Measurements from ENCODE around the gene TRIM9. TPM values are rescaled to one million over a fixed set of nuclear protein-coding genes. Genes with fewer than 3 reads are reported as not detected.

The TRIM9 gene
- 5.2 and 6.0 TPM in 2 replicates for total RNA-seq (2014; rRNA removed; shearing (Covaris generic))

GRCh38 chr14:51094901-51095853 is at the start of gene TRIM9:
TSS of gene TRIM9 (minus strand) at chr14:51095105. CDS start at chr14:51094939, 166 bp downstream.

GRCh38 chr14:50943943-50944646 is 150.8 kb downstream of the TRIM9 start, which contains the start of gene PYGL:
TSS of gene PYGL (minus strand) at chr14:50944483. CDS start at chr14:50944403, 80 bp downstream.

Other genes starting within 250 kb of the TRIM9 start
- not detected in 2 replicates for gene ABHD12B, start 223.1 kb downstream of the TRIM9 start, total RNA-seq (2014; rRNA removed; shearing (Covaris generic))
- gene PYGL, start 150.6 kb downstream of the TRIM9 start, total RNA-seq (2014; rRNA removed; shearing (Covaris generic)): 140 and 154 TPM in 2 replicates
- gene TMX1, start 145.1 kb upstream of the TRIM9 start, total RNA-seq (2014; rRNA removed; shearing (Covaris generic)): 28.5 and 29.3 TPM in 2 replicates